Caki2 (cell line): ENCODE results near the gene RAB40C. TPM values are rescaled to one million over a fixed set of nuclear protein-coding genes. Genes with fewer than 3 reads are reported as not detected.

Experiments used
- DNase-seq: peaks from one replicate; pipeline ENCODE4 v3.0.0-alpha.2; 2015; ENCODE audit warnings: low read depth
- in situ Hi-C: cut with HindIII; loops from 2 replicates; pipeline ENCODE4 v1.10.0; 2016; ENCODE audit warnings: low sequenced_read_pairs, low pct_unique_long_range_greater_than_20kb, mixed read lengths
- total RNA-seq: library from RNA; depleted of rRNA; stranded (reverse); fragments of >200 nt; shearing (Covaris generic); gene quantifications from 2 replicates; pipeline ENCODE4 v1.2.3, GENCODE V29; 2014; ENCODE audit warnings: low replicate concordance

RAB40C gene
- total RNA-seq, 1 experiment from 2014 or later = 22.4 TPM

- DNase-seq = no peak
- in situ Hi-C loops = no loop called here
These were observed 21.2 kb upstream of the RAB40C start for GRCh38 chr16:568401-569258.

DNA sequence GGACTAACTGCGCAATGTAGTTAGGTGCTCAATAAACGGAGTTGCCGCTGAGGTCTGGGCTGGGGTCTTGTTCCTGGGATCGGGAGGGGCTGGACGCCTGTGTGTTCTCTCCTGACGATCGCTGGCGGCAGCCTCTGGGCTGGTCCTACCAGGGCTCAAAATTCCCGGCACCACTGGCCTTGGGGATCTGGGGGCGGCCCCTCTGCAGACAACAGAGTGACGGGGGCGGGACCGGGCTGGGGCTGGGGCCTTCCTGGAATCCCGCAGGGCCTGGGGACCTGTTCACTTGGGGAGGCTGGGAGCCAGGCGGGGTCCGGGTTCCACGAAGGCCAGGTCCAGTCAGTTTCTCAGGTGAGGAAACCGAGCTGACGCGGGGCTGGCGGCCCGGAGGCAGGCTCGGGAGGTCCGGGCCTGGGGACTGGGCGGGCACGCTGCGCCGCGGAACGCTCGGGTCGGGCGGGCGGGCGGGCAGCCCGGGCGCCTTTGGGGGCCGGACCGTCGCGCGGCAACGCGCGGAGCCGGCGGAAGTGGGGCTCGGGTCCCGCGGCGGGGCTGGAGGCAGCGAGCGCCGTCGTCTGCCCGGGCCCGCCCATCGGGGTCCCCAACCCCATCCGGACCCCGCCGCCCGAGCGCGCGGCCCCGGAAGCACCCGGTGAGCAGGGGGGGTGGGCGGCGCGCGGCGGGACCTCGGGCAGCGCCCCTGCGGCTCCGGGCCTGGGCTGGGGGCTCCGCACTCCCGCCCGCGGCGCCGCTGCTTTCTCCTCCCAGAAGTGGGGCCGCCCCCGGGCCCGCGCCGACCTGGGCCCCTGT is 20.2 kb upstream of the RAB40C start, which contains the start of gene PIGQ:
PIGQ (plus strand) TSS at position 524 of the 810 bp plus-strand sequence. CDS start 4,107 bp downstream, outside the sequence.
- DNase-seq = peak; percentile 55
- in situ Hi-C loops = no loop called here

DNA sequence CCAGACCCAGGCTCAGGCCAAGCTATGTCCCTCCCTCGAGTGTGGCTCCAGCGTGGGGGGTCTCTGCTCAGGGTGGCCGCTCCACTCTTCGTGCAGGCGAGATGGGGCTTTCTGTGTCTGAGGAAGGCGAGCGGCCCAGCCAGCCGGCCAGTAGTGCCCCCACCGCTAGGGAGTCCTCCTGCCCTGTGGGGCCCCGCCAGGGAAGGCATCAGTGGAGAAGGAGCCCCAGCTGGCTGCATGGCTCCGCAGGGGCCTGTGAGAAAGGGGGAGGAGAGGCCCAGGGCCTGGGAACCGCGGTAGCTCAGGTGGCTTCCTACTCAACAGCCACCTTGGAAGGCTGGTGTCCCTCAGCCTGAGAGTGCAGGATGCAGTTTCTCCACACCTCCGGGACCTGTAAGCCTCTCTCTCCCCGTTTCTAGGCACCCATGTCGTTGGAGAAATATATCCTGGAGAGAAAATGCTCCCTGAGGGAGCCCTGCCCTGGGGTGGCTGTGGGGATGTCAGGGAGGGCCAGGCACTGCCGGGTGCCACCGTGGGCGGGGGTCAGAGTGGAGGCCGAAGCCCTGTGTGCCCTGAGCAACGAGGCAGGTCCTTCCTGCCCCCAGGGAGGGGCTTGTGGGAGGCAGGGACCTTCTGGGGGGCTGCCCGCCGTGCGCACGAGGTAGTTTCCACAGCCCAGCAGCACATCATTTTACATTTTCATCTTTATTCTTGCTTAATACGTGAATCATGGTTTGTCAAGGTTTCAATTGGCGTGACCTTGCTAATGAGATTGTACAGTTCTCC is 16.8 kb upstream of the RAB40C start:
- no peak for DNase-seq
- in situ Hi-C loops = no loop called here

DNA sequence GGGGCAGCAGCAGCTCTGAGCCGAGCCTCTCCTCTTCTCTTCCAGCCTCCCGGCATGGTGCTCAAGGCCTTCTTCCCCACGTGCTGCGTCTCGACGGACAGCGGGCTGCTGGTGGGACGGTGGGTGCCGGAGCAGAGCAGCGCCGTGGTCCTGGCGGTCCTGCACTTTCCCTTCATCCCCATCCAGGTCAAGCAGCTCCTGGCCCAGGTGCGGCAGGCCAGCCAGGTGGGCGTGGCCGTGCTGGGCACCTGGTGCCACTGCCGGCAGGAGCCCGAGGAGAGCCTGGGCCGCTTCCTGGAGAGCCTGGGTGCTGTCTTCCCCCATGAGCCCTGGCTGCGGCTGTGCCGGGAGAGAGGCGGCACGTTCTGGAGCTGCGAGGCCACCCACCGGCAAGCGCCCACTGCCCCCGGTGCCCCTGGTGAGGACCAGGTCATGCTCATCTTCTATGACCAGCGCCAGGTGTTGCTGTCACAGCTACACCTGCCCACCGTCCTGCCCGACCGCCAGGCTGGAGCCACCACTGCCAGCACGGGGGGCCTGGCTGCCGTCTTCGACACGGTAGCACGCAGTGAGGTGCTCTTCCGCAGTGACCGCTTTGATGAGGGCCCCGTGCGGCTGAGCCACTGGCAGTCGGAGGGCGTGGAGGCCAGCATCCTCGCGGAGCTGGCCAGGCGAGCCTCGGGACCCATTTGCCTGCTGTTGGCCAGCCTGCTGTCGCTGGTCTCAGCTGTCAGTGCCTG is 15.7 kb upstream of the RAB40C start:
- in situ Hi-C loops = no loop called here

GRCh38 chr16:575354-576196 is 14.3 kb upstream of the RAB40C start:
- in situ Hi-C loops = no loop called here
- no peak for DNase-seq

More for the DNA sequence above, 15.7 kb upstream of the RAB40C start:
- no peak for DNase-seq

- in situ Hi-C loops = no loop called here
- DNase-seq = no peak
These were observed 13.6 kb upstream of the RAB40C start for GRCh38 chr16:576197-576822.

- DNase-seq = no peak
- in situ Hi-C loops = no loop called here
These were observed 13.1 kb upstream of the RAB40C start for GRCh38 chr16:576823-577201.

DNA sequence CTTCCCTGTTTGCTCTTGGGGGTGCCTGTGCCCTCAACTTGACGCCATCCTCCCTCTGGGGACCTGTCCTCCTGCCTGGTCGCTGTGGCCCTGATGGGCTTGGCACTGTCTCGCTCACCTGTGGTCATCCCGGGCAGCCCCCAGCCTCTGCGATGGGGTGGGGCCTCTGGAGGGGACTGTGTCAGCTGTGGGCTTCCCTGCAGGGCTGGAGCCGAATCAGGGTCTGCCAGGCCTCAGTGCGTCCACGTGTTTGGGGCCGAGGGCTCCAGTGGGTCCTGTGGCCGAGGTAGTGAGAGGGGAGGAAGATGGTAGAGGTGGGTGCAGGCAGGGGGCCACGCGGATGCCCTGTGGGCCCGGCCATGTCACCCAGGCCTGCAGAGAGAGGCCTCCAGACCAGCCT is 12.1 kb upstream of the RAB40C start:
- in situ Hi-C loops = no loop called here
- no peak for DNase-seq

DNA sequence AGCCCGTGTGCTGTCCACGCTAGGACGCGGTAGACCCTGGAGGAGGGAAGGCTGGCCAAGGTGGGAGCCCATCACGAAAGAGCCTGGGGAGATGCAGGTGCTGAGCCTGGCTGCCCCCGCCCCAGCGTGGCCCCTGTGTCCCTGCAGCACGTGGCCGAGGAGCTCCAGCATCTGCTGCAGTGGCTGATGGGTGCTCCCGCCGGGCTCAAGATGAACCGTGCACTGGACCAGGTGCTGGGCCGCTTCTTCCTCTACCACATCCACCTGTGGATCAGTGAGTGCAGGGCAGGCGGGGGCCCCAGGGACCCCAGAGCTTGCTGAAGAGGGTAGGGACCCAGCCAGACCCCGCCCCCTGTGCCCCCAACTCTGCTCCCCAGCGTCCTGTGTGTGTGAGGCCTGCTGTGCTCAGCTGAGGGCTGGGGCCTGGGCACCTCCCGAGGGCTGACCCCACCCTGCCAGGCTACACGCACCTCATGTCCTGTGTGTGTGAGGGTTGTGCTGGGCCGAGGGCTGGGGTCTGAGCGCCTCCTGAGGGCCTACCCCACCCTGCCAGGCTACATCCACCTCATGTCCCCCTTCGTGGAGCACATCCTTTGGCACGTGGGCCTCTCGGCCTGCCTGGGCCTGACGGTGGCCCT is 11.5 kb upstream of the RAB40C start:
- in situ Hi-C loops = no loop called here
- DNase-seq = no peak

- in situ Hi-C loops = no loop called here
- DNase-seq = no peak
These were observed 10.9 kb upstream of the RAB40C start for GRCh38 chr16:578870-579405.

DNA sequence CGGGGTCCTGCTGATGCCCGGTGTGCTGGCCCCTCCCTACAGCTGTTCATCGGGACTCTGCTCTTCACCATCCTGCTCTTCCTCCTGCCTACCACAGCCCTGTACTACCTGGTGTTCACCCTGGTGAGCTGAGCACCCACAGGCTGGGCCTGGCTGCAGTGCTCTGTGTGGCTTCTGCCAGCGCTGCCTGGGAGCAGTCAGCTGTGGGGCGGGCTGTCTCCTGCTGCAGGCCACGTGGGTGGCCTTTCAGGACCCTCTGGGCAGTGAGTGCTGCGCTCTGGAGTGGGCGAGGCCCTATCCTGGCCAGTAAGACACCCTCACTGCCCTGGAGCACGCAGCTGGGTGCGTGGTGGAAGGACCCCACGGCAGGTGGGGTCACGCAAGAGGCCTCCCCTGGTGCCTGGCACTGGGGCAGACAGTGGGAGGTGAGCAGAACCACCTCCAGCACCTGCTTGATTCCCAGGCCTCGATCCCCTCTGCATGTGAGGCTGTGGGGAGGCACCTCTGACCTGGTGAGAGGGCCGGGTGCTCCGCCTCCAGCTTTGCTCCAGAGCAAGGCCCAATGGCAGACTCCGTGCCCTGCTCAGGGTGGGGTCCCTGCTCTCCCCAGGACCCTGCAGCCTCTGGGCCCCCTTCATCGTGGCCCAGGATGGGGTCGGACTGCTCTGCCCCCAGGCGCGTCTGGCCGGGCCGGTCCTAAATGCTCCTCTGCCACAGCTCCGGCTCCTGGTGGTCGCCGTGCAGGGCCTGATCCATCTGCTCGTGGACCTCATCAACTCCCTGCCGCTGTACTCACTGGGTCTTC is 9.5 kb upstream of the RAB40C start:
- DNase-seq = no peak

DNA sequence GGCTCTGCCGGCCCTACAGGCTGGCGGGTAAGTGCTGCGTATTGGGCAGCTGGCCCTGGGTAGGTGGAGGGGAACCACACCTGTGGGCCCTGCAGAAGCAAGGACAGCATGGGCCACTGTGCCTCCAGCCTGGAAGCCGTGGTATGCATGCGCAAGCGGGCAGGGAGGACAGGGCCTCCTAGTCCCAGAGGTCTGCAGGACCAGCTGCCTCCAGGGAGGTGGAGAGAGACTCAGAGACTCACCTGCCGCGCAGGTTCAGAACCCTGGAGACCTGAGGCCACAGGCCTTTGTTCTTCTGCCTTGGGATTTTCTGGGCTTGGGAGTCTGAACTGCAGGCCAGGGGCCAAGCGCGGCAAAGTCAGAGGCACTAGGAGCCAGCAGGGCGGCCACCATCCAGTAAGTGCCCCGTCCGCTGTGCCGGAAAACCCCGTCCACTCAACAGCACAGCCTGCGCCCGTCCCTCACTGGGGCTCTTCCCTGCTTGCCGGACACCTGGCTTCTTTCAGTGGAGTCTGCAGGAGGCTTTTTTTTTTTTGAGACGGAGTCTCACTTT is 8.8 kb upstream of the RAB40C start:
- no peak for DNase-seq

More for the DNA sequence above, 9.5 kb upstream of the RAB40C start:
- in situ Hi-C loops = no loop called here

GRCh38 chr16:582218-582613 is 7.7 kb upstream of the RAB40C start:
- in situ Hi-C loops = no loop called here
- no peak for DNase-seq

More for the DNA sequence above, 8.8 kb upstream of the RAB40C start:
- in situ Hi-C loops = no loop called here

DNA sequence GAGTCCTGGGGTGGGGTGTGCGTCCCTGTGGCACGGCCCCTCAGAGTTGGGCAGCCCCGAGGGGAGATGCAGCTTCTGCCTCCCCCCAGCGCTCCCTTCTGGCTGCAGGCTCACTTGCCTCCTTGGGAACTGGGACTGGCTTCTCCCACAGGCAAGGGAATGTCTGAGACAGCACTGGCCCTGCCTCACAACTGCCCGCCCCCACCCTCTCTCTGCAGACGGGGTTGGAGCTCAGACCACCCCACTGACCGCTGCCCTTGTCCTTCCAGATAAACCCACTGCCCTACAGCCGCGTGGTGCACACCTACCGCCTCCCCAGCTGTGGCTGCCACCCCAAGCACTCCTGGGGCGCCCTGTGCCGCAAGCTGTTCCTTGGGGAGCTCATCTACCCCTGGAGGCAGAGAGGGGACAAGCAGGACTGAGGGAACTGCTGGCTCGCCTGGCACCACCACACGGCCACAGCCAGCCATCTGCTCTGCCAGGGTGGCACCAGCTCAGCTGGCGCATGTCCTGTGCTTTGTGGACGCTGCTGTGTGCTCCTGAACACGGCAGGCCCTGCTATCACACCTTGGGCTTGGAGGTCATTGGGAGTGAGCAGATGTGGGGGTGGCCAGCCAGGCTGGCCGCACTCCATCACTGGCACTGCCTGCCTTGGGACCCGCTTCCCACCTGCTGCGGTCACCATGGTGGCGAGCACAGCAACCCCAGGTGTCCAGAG is 7.1 kb upstream of the RAB40C start:
- in situ Hi-C loops = no loop called here
- DNase-seq = no peak

- in situ Hi-C loops = no loop called here
- DNase-seq = no peak
These were observed 6.4 kb upstream of the RAB40C start for GRCh38 chr16:583470-583814.
